Measurements from ENCODE around the gene KRTCAP3.

Gene KRTCAP3

GRCh38 chr2:27407798-27408491 is 34.2 kb upstream of the KRTCAP3 start:
- Histone ChIP-seq H3K27me3 (ENCODE audit: insufficient read depth, low read length) (no peaks in the 10 kb centered on the region), H3K4me2 (ENCODE audit: low read length) (peak overlapping the region; percentile 56), H2BK5ac (ENCODE audit: low read depth, low read length, poor library complexity) (no peak overlapping the region), H4K8ac (ENCODE audit: low read depth, low read length) (no peak overlapping the region), H3K79me1 (ENCODE audit: low read length) (peaks cover 6% of the 10 kb centered on the region), H4K91ac (ENCODE audit: low read depth, low read length) (no peak overlapping the region), H3K14ac (ENCODE audit: low read length) (no peak overlapping the region), H2BK12ac (ENCODE audit: low read length) (no peak overlapping the region), H2BK120ac (ENCODE audit: insufficient read depth, low read length, poor library complexity) (no peak overlapping the region), H3K4ac (ENCODE audit: low read depth, low read length) (peak overlapping the region; percentile 93), H3K9ac (ENCODE audit: low read length) (no peak overlapping the region), H4K12ac (ENCODE audit: low read depth, low read length) (no peak overlapping the region), H3K4me1 (ENCODE audit: control insufficient read depth in 1 of 2, insufficient read depth in 2 of 2, low read length in 2 of 2) (peaks cover 0 to 2% of the 10 kb centered on the region in 2 experiments), H2AK5ac (ENCODE audit: low read length) (no peak overlapping the region), H3K79me2 (ENCODE audit: control insufficient read depth, insufficient read depth, low read length, poor library complexity) (peaks cover 19% of the 10 kb centered on the region), H3K27ac (ENCODE audit: low read depth, low read length) (no peak overlapping the region), H3K36me3 (ENCODE audit: control insufficient read depth in 1 of 2, insufficient read depth in 2 of 2, low read length in 2 of 2) (peaks cover 6 to 9% of the 10 kb centered on the region in 2 experiments), H3K23ac (ENCODE audit: low read length) (no peak overlapping the region), H3K9me3 (ENCODE audit: insufficient read depth, low read depth, low read length) (no peaks in the 10 kb centered on the region), H3K18ac (ENCODE audit: low read length) (no peak overlapping the region), H3K4me3 (ENCODE audit: low read depth, low read length) (no peak overlapping the region), H2AFZ (ENCODE audit: insufficient read depth, low read length, poor library complexity) (no peak overlapping the region)
- DNase-seq = peak; percentile 44 to 73
- WGBS (ENCODE audit: extremely low coverage, insufficient coverage, insufficient read length) = no CpG with 5 or more reads among the region's 16 CpGs

DNA sequence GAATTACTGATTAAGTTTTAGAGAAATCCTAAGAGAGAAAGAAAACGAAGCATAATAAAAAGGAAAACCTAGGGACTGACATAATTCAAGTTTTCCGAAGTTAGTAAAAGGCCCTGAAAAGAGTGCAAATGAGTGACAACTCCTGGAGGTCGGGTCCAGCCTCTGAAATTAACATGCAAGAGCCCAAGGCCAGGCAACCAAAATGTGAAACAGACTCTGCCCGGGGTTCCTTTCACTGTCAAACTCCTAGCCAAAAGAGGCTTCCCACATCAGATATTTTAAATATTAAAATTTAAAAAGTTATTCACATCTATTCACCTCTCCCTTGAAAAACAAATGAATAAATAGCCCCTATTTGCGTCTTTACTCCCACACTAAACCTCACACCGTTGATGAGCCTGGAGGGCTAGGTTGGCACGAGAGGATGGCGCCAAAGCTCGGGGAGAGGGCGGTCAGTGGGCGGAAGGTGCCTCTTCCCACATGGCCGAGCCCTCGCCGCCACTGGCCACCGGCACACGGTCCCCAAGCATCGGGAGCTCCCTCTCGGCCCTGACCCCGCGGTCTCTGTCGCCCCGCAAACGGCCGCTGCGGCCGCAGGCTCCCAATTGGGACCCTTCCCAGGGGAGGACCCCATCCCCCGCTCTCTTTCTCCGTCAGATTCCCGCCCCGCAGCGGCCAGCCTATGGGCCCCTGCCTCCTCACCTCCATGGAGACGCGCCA is 33.4 kb upstream of the KRTCAP3 start:
- Histone ChIP-seq H3K27ac (ENCODE audit: low read depth, low read length) (peak overlapping the region; percentile 37), H3K36me3 (ENCODE audit: control insufficient read depth in 1 of 2, insufficient read depth in 2 of 2, low read length in 2 of 2) (peaks cover 6 to 9% of the 10 kb centered on the region in 2 experiments), H3K79me1 (ENCODE audit: low read length) (peaks cover 6% of the 10 kb centered on the region), H4K12ac (ENCODE audit: low read depth, low read length) (peak overlapping the region; percentile 75), H3K27me3 (ENCODE audit: insufficient read depth, low read length) (no peaks in the 10 kb centered on the region), H3K4me3 (ENCODE audit: low read depth, low read length) (peak overlapping the region; percentile 98), H3K23ac (ENCODE audit: low read length) (no peak overlapping the region), H3K4me1 (ENCODE audit: control insufficient read depth in 1 of 2, insufficient read depth in 2 of 2, low read length in 2 of 2) (peaks cover 0 to 2% of the 10 kb centered on the region in 2 experiments), H3K4ac (ENCODE audit: low read depth, low read length) (peak overlapping the region; percentile 97), H2BK5ac (ENCODE audit: low read depth, low read length, poor library complexity) (no peak overlapping the region), H3K4me2 (ENCODE audit: low read length) (peak overlapping the region; percentile 66), H2AK5ac (ENCODE audit: low read length) (peak overlapping the region; percentile 69), H3K79me2 (ENCODE audit: control insufficient read depth, insufficient read depth, low read length, poor library complexity) (peaks cover 17% of the 10 kb centered on the region), H3K9ac (ENCODE audit: low read length) (peak overlapping the region; percentile 89), H4K8ac (ENCODE audit: low read depth, low read length) (peak overlapping the region; percentile 64), H2BK120ac (ENCODE audit: insufficient read depth, low read length, poor library complexity) (no peak overlapping the region), H2BK12ac (ENCODE audit: low read length) (peak overlapping the region; percentile 15), H2AFZ (ENCODE audit: insufficient read depth, low read length, poor library complexity) (peak overlapping the region; percentile 90), H4K91ac (ENCODE audit: low read depth, low read length) (peak overlapping the region; percentile 16), H3K18ac (ENCODE audit: low read length) (peak overlapping the region; percentile 81), H3K9me3 (ENCODE audit: insufficient read depth, low read depth, low read length) (no peaks in the 10 kb centered on the region), H3K14ac (ENCODE audit: low read length) (peak overlapping the region; percentile 74)
- peak in 1 of 2 donors; percentile 44 for DNase-seq
- no CpG with 5 or more reads among the region's 33 CpGs for WGBS (ENCODE audit: extremely low coverage, insufficient coverage, insufficient read length)

GRCh38 chr2:27409321-27410073 is 32.7 kb upstream of the KRTCAP3 start, which contains the start of gene PPM1G:
Gene PPM1G, minus strand, starts transcription at chr2:27409591. Its CDS starts 169 bp downstream, at chr2:27409422.
- H4K12ac ChIP-seq (ENCODE audit: low read depth, low read length) = peak within 1 kb of the TSS; percentile 75
- no peak within 1 kb of the TSS for H2BK5ac ChIP-seq (ENCODE audit: low read depth, low read length, poor library complexity)
- H3K36me3 ChIP-seq (ENCODE audit: control insufficient read depth in 1 of 2, insufficient read depth in 2 of 2, low read length in 2 of 2) = peaks cover 6 to 8% of the 10 kb centered on the region in 2 experiments
- H3K18ac ChIP-seq (ENCODE audit: low read length) = peak within 1 kb of the TSS; percentile 81
- peaks cover 6% of the 10 kb centered on the region for H3K79me1 ChIP-seq (ENCODE audit: low read length)
- H3K23ac ChIP-seq (ENCODE audit: low read length) = no peak within 1 kb of the TSS
- peaks cover 0 to 2% of the 10 kb centered on the region in 2 experiments for H3K4me1 ChIP-seq (ENCODE audit: control insufficient read depth in 1 of 2, insufficient read depth in 2 of 2, low read length in 2 of 2)
- H2BK120ac ChIP-seq (ENCODE audit: insufficient read depth, low read length, poor library complexity) = no peak within 1 kb of the TSS
- peak within 1 kb of the TSS; percentile 38 for H4K91ac ChIP-seq (ENCODE audit: low read depth, low read length)
- H3K9me3 ChIP-seq (ENCODE audit: insufficient read depth, low read depth, low read length) = no peaks in the 10 kb centered on the region
- H2BK12ac ChIP-seq (ENCODE audit: low read length) = peak within 1 kb of the TSS; percentile 15
- H3K4ac ChIP-seq (ENCODE audit: low read depth, low read length) = peak within 1 kb of the TSS; percentile 97
- H3K9ac ChIP-seq (ENCODE audit: low read length) = peak within 1 kb of the TSS; percentile 89
- H2AFZ ChIP-seq (ENCODE audit: insufficient read depth, low read length, poor library complexity) = peak within 1 kb of the TSS; percentile 90
- H3K14ac ChIP-seq (ENCODE audit: low read length) = peak within 1 kb of the TSS; percentile 74
- H3K4me3 ChIP-seq (ENCODE audit: low read depth, low read length) = peak within 1 kb of the TSS; percentile 98
- H2AK5ac ChIP-seq (ENCODE audit: low read length) = peak within 1 kb of the TSS; percentile 69
- peak within 1 kb of the TSS; percentile 37 for H3K27ac ChIP-seq (ENCODE audit: low read depth, low read length)
- peak within 1 kb of the TSS; percentile 87 for H4K8ac ChIP-seq (ENCODE audit: low read depth, low read length)
- H3K79me2 ChIP-seq (ENCODE audit: control insufficient read depth, insufficient read depth, low read length, poor library complexity) = peaks cover 15% of the 10 kb centered on the region
- no peaks in the 10 kb centered on the region for H3K27me3 ChIP-seq (ENCODE audit: insufficient read depth, low read length)
- H3K4me2 ChIP-seq (ENCODE audit: low read length) = peak within 1 kb of the TSS; percentile 92
- peak; percentile 96 to 98 for DNase-seq
- no CpG with 5 or more reads among the region's 82 CpGs for WGBS (ENCODE audit: extremely low coverage, insufficient coverage, insufficient read length)
